T-helper 2 cell (primary cell): ENCODE measurements around the gene KRTAP10-7.
"Not testable (repeated sequence)": the region's sequence is repeated elsewhere in the genome, so short reads cannot be mapped to it uniquely, and the experiment has no call there.

Experiments
- DNase-seq, 5 experiments: peaks; one replicate each; pipeline versions ENCODE4 v3.0.0 to v3.0.0-alpha.2; 2012 to 2022

The KRTAP10-7 gene

DNA sequence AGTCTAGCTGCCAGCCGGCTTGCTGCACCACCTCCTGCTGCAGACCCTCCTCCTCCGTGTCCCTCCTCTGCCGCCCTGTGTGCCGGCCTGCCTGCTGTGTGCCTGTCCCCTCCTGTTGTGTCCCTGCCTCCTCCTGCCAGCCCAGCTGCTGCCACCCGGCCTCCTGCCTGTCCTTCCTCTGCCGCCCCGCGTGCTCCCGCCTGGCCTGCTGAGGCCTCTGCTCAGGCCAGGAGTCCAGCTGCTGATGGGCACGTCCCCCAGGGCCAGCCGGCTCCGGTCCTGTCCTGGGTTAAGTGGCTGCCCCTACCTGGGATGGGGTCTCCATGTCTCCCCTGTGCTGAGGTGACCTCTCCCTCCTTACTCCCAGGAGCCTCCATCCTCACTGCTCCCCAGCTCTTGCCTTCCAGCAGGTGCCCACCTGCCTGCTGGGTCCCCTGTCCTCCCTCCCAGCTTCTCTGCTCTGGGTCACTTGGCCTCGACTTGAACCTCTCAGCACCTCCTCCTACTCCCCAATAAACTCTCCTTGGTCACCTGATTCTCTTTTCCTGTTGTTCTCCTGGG is 12.4 kb downstream of the KRTAP10-7 start:
- DNase-seq, result no peak

DNA sequence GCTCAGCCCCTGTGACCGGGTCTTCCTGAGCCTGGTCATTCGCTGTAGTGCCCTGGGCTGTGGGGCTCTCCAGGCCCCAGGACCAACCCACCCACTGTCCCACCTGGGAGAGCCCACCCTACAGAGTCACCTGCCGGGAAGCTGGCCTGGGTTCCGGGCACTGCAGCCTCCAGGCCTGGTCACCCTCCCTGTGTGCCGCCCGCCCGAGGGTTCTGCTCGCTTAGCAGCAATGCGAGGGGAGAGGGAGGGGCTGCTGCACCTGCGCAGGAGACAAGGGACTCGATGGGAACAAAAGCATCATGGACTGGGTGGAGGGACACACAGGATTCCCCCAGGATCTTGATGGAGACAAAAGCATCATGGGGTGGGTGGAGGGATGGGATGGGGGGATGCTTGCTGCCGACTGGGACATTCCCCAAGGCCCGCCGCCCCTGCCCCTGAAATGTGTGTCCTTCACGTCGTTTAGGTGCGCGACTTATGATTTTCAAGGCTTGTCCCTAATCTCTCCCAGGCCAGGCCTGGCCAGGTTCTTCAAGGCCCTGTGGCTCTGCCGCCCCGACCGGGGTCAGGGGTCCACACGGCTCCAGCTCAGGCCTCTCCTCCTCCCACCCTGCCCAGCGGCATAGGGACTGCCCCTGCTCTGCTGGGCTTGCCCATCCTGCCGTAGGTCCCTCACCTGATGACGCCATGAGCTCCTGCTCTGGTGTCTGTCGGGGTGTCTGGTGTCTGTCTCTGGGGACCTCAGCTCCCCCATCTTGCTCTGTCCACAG is 13.2 kb downstream of the KRTAP10-7 start:
- no peak for DNase-seq

DNA sequence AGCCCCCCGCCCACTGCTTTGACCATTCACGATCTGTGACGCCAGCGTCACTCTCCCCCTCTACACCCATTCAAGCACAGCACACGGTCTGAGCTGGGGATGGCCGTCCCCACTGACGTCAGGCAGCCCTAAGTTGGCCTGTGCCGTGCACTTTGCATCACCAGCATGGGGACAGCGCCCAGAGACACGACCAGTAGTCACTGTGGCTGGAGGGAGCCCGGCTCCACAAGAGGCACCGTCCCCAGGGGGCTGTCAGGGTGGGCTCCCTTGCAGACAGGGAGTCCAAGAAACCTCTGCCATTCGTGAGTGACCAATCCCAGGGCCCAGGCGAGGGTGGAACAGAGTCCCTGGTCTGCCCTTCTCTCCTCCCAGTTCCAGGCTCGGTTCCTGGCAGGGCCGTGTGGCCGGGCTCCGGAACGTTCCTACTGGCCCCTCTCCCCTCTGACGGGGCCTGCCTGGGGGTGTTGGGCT is 13.8 kb downstream of the KRTAP10-7 start:
- no peak for DNase-seq

DNA sequence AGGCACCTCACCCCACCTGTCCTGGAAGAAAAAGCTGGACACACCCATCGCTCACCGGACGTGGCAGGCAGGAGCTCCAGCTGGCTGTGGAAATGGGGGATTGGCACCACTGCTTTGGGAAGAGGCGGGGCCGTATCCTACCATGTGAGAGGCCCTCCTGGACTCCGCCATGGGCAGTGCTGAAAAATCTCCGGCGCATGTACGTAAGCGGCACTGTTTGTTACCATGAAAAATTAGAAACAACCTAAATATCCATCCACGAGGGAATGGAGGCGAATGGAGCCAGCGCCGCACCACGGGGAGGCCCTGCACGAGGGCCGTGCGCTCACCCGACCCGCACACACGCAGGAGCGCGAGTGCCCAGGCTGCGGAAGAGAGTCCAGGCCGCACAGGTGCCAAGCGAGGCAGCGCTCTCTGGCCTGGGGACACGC is 14.6 kb downstream of the KRTAP10-7 start:
- DNase-seq, result no peak

DNA sequence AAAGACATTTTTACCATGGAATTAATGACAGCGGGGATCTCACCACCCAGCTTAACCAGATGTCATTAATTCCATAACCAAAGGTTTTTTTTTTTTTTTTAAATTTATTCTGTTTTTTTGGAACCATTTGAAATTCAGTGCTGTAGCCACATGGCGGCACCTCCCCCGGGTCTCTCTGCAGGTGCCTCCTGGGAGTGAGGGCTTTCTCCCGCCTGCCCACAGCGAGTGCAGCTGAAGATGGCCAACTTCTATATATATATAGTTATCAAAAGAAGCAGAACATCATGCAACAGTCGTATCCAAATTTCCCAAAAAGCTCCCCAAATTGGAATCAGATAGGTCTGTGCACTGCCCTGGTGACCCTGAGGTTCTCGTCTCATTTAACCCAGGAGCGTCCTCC is 15.1 kb downstream of the KRTAP10-7 start:
- DNase-seq, result no peak

DNA sequence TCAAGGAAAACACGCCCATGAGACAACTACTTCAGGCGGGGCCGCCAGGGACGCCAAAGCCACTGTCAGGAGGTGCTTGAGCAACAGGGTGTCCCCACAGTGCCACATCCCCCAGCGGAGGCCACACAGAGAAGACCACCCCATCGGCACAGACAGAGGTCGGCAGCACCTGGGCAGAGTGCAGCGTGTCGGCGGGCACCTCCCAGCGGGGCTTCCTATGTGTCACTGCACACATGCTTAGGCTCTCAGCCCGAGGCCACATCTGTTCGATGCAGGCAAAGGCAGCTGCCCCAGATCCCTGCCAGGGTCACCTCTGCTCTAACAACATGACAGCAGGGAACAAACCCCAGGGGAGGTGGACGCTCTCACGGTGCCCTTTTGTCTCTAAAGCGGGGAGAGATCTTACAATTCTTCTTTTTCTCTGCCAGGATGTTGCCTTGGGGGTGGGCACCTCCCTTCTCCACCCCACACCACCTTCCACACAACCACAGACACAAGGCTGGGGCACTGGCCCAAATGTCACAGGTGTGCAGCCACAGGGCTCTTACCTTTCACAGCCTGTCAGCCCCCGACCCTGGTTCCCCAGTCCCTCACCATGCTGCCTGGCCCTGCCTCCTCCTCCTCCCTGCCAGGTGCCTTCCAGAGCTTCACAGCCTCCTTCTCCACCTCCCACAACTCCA is 15.7 kb downstream of the KRTAP10-7 start:
- DNase-seq, result no peak

DNA sequence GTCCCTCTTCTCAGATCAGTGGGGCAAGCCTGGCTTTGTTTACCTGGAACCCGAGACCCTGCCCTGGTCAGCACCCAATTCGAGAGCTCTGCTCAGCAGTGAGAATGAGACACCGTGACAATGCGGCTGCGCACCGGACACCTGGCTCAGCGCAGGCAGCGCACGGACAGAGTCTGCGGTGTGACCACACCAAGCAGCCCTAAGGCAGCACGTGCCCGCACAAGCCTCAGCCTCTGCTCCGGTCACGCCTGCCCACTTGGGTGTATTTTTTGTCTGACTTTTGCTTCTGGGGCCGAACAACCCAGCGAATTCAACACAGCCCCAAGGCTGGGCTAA is 16.2 kb downstream of the KRTAP10-7 start:
- no peak for DNase-seq

DNA sequence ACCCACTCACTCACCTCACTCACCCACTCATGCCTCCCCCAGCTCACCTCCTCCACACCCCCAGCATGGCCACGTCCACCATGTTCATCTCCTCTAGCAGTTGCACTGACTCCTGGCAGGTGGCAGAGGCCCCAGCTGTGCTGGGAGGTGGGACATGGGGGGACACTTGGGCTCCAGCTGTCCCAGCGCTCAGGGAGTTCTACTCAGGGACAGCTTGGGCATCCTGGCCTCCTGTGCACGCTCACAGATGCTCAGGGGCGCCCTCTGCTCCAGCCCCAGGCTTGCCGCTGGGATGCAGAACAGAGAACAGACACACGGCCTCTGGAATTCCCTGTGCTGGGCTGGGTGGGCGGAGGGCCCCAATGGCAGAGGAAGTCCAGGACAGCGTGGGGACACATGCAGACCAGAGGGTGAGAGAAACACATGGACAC is 16.7 kb downstream of the KRTAP10-7 start:
- DNase-seq, result no peak

DNA sequence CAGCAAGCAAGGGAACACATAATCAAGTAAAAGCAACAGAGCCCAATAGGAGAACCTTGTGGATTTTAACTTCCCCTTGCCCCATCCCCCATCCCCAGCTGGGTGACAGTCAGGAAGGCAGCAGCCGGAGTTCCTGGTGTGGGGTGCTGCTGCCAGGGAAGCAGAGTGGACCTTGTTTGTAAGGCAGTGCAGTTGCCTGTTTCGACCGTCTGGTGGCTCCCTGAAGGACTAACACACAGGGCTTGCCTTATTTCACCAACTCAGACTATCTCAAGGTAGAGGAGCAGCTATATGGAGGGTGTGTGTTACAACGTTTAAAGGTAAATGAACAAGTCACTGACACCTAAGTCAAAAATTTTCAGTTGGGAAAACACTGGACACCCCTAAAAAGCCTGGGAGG is 18.1 kb downstream of the KRTAP10-7 start:
- DNase-seq, result no peak

DNA sequence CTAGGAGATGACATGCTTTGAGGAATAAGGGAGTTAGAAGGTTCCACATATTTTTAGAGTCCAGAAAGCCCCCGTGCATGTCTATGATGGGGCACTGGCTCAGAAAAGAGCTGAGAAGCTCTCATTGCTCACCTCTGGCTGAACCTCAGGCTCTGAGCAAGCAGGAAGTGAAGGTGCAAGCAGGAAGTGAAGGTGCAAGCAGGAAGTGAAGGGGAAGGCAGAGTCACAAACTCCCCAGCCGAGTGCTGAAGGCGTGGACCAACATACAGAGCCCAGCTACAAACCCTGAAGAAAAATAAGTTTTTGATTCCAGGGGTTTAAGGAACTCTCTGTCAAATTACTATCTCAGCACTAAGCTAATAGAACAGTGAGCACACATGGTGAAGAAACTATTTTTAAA is 18.5 kb downstream of the KRTAP10-7 start:
- DNase-seq, result peak in 4 of 5 experiments; percentile 30 to 83 (median 52)

DNA sequence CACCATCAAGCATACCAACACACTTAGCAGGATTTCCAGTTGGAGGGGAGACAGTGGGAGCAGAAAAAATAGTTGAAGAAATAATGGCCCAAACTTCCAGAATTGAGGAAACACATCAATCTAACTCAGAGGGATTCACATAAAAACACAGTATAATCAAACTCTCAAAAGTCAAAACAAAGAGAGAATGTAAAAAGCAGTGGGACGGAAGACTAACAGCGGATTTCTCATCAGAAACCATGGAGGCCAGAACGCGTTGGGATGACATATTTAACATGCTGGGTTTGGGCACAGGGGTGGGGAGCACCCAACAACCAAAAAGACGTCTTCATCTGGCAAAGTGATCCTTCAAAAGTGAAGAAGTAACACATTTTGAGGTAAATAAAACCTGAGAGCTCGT is 19.5 kb downstream of the KRTAP10-7 start:
- no peak for DNase-seq

DNA sequence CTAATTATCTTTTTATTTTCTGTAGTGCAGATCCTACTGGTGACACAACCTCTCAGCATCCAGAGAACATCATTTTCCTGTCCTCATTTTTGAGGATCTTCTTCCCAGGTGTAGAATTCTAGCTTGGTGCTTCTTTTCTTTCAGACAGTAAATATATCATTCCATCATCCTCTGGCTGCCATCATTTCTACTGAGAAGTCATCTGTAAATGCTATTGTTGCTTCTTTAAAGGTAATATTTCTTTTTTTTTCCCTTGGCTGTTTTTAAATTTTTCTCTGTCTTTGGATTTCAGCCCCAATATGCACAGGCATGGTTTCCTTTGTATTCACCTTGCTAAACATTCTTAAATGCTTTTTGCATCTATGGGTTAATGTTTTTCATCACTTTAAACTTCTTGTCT is 23.2 kb downstream of the KRTAP10-7 start:
- no peak for DNase-seq

DNA sequence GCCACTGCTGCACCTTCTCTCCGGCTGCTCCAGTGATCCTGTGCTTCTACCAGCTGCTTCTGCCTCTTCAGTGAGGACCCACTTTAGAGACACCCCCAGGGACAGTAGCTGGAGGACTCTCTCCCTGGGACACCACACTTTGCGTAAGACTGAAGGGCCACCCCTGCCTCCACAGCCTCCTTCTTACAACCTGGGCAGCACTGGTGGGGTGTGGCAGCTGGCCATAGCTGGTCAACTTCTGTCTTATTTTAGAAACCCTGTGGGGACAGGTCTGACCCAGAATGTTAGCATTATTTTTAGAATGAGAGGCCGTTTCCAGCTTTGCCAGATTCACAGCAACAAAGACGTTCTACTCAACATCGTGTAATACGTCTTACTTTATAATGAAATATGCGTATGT is 25.4 kb downstream of the KRTAP10-7 start:
- no peak for DNase-seq

DNA sequence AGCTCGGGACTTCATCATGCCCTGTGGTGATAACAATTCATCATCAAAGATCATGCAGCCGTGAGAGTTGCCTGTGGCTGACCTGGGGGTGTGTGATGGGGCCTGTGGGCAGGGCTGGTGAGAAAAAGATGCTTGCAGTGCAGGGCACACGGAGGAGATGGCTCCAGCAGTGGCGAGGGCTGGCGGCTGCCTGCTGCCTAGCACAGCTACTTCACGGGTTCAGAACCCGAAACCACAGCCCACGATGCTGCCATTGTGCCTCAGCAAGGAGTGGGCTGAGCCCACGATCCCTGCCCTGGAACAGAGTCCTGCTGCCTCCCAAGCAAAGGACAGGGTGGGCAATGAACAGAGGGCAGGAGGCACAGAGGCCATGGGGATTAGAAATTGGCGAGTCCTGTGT is 25.9 kb downstream of the KRTAP10-7 start:
- peak in 1 of 5 experiments; percentile 37 for DNase-seq

DNA sequence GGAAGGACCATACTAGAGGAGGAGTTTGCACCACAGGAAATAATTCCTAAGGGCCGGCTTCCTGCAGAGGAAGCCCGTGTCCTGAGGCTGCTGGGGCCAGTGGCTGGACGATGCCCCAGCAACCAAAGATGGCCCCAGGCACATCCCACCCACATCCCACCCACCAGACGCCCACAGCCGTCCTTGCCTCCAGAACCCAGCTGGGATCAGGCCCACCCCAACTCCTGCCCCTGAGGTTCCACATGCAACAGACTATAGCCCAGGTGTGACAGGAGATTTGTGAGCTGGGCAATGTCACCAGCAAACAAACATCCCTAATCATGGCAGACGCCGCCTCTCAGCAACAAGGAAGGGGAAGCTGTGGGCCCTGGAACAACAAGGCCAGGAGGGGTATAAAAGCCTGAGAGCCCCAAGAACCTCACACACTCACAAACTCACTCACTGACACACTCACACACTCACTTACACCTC is 26.3 kb downstream of the KRTAP10-7 start, which contains the start of gene KRTAP10-9:
KRTAP10-9 (plus strand) TSS at position 421 of the 471 bp plus-strand sequence. CDS start 79 bp downstream, outside the sequence.
- no peak for DNase-seq

DNA sequence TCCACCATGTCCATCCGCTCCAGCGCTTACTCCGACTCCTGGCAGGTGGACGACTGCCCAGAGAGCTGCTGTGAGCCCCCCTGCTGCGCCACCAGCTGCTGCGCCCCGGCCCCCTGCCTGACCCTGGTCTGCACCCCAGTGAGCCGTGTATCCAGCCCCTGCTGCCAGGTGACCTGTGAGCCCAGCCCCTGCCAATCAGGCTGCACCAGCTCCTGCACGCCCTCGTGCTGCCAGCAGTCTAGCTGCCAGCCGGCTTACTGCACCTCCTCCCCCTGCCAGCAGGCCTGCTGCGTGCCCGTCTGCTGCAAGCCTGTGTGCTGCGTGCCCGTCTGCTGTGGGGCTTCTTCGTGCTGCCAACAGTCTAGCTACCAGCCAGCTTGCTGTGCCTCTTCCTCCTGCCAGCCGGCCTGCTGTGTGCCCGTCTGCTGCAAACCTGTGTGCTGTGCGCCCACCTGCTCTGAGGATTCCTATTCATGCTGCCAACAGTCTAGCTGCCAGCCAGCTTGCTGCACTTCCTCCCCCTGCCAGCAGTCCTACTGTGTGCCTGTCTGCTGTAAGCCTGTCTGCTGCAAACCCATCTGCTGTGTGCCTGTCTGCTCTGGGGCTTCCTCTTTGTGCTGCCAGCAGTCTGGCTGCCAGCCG is 26.9 kb downstream of the KRTAP10-7 start:
- DNase-seq, result not testable (repeated sequence)

DNA sequence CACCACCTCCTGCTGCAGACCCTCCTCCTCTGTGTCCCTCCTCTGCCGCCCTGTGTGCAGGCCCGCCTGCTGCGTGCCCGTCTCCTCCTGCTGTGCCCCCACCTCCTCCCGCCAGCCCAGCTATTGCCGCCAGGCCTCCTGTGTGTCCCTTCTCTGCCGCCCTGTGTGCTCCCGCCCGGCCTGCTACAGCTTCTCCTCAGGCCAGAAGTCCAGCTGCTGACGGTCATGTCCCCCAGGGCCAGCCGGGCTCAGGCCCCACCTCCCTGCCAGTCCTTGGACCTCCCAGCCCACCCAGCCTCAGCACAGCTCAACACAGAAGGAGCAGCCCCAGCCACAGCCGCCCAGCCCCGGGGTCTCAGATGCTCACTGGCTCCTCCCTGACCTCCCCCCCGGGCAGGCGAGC is 27.4 kb downstream of the KRTAP10-7 start:
- not testable (repeated sequence) for DNase-seq

DNA sequence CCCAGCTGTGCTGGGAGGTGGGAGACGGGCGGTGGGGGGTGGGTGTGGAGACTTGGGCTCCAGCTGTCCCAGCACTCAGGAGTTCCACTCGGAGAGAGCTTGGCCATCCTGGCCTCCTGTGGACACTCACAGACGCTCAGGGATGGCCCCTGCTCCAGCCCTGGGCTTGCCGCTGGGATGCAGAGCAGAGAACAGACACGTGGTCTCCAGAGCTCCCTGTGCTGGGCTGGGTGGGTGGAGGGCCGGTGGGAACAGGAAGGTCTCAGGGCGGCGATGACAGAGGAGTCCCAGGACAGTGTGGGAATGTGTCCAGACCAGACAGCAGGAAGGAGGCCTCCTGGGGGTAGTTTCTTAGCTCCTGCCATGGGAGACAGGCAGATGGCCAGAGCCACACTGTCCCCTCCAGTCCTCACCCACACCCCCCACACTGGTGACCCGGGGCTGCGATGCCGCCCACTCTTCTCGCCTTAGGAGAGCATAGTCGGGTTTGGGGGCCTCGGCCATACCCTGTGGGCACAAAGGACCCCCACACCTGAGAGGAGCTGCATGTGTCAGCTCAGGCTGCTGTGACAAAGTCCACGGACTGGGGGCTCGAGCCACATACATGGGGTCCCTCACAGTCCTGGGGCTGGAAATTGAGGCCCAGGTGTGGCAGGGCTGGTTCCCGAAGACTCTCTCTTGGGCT is 28.5 kb downstream of the KRTAP10-7 start:
- no peak for DNase-seq

DNA sequence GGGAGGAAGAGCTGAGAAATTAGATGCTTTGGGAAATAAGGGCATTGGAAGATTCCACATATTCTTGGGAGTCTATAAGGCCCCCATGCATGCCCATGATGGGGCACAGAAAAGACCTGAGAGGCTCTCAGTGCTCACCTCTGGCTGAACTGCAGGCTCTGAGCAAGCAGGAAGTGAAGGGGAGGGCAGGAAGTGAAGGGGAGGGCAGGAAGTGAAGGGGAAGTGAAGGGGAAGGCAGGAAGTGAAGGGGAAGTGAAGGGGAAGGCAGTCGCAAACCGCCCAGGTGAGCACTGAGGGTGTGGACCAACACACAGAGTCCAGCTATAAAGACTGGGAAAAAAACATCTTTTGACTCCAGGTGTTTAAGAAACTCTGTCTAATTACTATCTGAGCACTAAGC is 30.0 kb downstream of the KRTAP10-7 start:
- DNase-seq, result no peak

DNA sequence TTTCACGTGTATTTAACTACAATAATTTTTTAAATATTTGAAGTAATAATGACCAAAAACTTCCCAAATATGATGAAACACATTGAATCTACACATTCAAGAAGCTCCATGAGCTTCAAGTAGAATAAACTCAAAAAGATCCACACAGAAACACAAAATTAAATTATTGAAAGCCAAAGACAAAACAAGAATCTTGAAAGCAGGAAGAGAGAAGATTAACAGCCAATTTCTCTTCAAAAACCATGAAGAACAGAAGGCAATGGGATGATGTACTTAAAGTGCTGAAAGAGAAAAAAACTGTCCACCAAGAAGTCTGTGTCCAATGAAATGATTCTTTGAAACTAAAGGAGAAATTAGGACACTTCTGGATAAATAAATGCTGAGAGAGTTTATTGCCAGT is 31.7 kb downstream of the KRTAP10-7 start:
- no peak for DNase-seq

DNA sequence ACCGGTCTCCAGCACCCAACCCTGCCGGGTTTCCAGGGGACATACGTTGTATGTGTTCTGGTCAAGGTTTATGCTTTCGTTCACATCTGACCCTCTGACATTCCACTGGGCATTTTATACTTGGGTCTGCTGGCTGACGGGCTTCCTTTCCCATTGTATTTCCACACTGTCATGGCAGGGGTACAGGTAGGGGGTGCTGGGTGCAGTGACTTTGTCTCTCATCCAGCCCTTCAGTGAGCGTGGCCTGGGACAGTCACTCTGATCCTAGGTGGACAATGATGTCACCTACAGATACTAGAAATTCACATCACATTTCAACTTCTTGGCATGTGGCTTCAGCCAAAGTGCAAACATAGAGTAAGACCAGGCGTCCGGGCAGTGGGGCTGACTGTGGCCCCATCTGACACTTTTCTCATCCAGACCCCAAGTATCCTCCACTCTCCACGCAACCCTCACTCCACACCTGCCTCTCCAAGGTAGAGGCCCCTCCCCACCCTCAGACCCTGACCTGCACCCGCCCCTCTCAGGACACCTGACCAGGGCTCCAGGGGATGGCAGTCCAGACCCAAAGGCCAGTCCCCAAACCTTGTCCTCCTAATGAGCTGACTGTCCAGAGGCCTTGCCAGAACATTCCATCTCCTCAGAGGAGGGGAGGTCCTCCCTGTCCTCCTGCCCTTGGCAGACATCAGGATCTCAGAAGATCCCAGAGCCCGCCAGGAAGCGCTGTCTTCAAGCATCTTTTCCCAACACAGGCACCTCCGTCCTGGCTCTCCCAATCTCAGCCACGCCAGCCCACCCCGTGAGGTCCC is 36.0 kb downstream of the KRTAP10-7 start:
- no peak for DNase-seq
